Activated CD4-positive, CD25-positive, alpha-beta regulatory T cell treated with anti-CD3 and anti-CD28 coated beads, Interleukin-2, amount 50 U/mL, for 16 hours (primary cell): ENCODE measurements around the gene TTC27.
"Not testable (repeated sequence)": the region's sequence is repeated elsewhere in the genome, so short reads cannot be mapped to it uniquely, and the experiment has no call there.

Experiments
- DNase-seq: peaks from one replicate; pipeline ENCODE4 v3.0.0-alpha.2; 2020; ENCODE audit warnings: low read depth, low spot score

Gene TTC27

DNA sequence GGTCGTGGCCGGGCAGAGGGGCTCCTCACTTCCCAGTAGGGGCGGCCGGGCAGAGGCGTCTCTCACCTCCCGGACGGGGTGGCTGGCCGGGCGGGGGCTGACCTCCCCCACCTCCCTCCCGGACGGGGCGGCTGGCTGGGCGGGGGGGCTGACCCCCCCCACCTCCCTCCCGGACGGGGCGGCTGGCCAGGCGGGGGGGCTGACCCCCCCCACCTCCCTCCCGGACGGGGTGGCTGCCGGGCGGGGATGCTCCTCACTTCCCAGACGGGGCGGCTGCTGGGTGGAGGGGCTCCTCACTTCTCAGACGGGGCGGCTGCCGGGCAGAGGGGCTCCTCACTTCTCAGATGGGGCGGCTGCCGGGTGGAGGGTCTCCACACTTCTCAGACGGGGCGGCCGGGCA is 126.8 kb downstream of the TTC27 start:
- not testable (repeated sequence) for DNase-seq

DNA sequence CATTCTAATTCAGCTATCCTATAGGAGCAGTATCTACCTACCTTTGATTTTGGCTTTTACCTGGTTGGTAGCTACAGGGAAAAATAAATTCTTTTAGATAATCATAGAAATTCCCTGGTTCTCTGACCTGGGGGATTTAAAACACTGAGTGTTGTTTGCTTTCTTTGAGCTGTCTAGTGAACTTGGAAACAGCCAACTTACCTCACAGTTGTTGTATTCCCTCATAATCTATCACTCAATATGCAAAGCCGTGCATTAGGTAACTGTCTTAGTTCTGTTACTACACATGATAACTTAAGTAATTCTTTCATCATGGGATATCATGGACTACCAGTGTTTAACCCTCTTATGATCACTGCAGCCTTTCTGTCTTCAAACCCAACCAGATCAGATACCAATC is 127.8 kb downstream of the TTC27 start:
- no peak for DNase-seq

DNA sequence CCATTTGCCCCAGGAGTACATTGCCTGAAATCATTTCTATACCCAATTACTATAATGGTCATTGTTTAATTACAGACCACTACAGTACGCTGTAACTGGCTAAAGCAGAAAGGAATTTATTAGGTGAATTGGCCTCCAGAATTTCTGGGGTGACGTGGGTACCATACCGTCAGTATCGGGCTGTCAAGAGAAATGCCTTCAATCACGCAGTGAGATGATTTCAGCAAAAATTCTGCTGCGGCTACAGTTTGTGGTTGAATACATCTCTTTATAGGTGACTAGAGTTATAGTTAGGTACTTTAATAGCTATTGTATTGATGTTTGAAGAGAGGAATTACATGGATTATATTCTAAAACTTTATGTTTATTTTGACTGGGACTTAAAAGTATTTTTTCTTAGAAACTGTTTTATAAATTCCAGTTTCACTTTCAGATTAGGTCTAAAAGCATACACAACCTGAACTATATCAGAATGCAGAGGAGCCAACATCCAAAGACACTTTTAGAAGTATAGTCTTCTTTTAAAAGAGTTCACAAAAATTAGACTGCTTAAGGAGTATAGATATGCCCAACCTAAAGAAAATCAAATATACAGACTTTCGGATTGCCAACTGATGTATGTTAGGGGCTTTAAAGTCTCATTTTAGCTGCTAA is 128.4 kb downstream of the TTC27 start:
- DNase-seq: no peak

DNA sequence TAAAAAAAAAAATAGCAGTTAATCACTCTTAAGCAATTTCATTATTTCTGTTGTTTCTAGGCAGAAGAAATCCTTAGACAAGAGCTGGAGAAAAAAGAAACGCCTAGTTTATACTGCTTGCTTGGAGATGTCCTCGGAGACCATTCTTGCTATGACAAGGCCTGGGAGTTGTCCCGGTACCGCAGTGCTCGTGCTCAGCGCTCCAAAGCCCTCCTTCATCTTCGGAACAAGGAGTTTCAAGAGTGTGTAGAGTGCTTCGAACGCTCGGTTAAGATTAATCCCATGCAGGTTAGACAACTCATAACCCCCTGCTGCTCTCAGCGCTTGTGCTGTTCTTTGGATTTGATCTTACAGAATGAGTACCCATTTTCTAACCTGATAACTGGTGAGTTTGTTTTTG is 130.4 kb downstream of the TTC27 start:
- no peak for DNase-seq

DNA sequence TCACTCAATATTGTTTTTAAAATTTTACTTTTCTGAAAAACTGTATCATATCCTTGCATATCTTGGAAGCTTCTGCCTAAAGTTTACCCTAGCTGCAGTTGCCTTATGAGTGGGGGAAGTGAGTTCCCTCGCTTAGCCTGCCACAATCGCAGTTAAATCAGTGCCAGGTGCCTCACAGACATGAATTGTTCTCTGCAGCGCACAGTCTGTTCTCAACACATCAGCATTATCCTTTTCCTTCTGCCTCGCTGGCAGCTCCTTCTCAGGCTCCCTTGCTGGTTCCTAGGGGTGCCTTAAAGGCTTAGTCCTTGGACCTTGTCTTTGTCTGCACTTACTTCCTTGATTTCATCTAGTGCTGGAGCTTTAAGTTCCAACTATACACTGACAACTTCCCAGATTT is 132.8 kb downstream of the TTC27 start:
- no peak for DNase-seq

DNA sequence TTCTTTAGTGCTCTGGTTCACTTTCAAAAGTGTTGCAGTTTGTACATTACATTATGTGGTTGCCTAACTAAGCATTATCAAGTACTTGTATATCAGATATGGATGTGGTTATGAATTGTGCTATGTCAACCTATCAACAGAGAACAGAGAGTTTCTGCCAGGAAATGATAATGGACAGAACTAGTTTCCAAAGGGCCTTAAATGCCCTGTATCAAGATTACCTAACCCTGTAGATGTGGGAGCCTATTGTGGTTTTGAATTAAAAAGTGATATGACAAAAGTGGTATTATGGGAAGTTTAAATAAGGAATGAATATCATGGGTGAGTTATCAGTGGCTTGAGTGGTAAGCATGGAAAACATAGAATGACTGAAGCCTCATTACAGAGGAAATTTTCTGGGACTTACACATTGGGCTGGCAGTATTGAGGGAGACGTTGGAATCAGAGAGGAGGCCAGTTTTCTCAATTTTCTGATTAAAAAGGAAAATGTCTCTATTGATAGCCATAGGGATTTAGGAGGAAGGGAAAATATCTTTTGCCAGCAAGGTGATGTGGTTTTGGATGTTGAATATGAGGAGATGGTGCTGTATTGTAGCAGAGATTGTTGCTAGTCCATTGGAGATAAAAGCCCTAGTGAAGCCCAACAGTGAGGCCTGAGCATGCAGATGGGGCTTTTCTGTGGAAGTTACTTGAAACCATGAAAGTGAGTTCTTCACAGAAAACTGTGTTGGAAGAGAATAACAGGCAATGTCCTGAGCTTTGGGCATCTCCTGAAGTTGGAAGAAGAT is 140.7 kb downstream of the TTC27 start:
- no peak for DNase-seq

DNA sequence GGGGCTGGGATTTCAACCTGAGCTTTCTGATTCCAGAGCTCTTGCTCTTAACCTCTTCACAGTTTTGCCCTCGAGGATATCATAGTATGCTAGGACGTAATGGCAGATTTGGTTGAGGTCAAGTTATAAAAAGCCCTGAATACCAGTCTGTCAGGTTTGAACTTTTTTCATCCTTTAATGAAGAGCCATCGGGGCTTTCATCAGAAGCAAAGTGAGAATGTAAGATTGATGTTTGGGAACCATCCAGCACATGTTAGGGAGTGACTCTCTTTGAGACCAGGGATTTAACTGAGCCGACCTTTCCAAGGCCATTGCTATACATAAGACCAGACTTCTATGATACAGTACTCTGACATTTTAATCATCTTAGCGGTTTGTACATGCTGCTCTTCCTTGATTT is 142.5 kb downstream of the TTC27 start:
- DNase-seq: no peak

DNA sequence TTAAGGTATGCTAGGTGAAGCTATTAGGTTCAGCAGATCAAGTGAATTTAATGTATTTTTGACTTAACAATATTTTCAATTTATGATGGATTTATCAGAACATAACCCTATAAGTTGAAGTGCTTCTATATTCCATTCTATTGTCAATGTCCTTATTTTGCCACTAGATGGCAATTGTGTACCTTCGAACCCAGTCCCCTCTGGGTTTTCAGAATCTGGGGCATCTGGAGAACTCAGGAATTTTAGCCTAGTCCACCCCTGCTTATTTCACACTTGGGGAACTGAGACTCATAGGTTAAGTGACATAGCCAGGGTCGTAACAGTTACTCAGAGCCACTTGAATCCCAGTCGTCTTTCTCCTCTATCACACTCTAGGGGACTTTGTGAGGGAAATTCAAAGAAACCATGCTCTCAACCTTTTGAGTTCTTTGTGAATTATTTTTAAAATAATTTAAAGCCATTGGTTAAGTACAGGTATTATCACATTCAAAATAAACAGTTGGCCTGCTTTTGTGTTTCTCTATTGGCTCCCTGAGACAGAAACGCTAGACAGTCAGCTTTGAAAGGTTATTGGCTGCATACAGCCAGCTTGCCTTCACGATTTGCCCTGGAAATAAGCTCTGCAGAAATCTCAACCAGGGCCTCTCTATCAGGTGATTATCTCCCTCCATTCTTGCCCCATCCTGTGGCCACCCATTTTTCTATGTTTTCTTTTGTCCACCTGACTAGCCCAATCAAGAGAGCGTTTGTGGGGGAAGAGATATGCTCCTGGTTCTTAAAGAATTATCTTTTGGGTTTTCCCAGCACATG is 145.0 kb downstream of the TTC27 start:
- DNase-seq: no peak

DNA sequence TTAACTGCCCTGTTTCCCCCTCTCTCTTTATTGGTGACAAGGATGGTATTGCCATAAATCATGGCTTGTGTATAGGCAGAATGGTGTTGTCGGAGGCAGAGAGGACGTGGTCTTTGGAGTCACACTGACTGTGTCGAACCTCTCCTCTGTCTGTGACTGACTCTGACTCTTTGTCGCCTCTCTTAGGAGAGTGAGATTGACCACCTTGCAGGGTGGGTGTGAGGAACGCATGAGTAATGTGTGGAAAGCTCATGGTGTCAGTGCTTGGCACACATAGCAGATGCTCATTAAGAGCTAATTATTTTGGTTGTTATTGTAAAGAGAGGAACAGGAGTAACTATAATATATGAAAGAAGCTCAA is 145.6 kb downstream of the TTC27 start:
- no peak for DNase-seq

DNA sequence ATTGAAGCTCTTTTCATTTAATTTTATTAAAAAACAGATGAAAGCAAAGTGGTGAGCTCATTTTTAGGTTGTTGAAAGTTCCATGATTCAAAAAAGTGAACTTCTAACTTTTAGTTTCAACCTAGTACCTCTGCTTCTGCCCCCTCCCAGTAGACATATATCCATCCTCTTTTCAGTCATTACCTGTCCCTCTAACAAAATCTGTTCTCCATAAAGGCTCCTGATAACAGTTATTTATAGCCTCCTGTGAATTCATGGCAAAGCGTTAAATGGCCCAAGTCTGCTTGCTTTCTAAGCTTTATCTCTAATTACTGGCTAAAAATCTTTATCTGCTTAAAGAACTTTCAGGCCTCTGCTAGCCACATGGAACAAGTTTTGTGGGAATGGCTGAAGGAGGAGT is 148.1 kb downstream of the TTC27 start:
- DNase-seq: no peak

DNA sequence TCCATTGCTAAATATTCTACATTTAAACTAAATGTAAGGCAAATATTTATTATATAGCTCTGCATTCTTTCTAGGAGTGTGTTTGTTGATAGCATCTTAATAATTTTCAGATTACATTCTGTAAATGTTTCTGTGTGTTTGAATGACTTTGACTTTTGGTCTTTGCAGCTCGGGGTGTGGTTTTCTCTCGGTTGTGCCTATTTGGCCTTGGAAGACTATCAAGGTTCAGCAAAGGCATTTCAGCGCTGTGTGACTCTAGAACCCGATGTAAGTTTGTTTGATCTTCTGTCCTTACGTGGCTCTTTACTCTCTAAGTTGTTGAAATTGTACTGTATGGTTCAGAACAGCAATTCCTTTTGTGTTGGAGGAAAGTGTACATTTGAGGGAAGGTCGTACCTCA is 149.9 kb downstream of the TTC27 start:
- no peak for DNase-seq

DNA sequence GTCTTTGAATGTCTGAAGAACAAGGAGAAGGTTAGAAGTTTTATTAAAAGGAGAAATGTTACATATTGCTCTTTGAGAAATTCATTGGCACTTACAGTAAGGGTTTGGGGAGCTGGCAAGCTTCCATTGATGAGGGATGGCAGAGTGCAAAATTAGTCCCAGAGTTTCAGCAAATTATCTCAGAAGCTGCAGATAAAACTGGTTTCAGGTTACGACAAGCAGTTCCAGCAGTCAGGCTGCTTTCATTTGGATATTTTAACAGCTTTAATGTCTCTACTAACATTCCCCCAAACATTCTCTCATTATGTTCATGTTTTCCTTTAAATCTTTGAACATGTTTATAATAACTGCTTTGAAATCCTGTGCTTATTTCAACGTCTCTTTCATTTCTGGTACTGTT is 153.1 kb downstream of the TTC27 start:
- DNase-seq: no peak

DNA sequence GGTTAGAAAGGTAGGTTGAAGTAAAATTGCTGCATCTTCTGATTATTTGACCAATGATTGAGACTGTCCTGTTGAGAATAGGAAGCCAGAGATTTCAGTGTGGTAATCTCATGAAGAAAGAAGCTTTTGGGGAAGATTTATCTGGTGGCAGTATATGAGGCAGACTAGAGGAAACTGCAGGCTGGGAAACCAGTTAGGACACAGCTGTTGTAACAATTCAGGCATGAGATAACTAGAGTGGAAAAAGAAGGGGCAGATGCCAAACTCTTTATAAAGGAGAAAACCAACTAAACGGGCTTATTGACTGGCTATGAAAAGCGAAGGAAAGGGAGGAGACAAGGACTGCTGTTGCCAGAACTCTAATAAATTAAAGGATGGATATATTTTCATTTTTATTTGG is 155.6 kb downstream of the TTC27 start:
- DNase-seq: no peak

DNA sequence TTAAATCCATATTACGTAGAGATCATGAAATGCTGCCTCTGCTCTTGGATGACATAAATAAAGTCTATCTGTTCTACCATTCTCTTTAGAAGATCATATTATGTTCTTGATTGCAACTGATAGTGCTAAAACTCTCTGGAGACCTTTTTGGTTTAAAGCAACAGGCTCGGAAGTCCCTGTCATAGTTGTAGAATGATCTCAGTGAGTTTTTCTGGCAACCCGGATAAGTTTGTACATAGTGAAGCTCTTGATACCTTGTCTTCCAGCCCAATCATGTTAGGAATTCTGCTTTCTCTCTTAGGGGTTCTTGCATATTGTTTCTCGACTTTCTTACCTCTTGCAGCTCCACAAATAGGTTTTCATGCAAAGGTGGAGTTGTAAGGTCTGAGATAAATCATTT is 156.1 kb downstream of the TTC27 start:
- no peak for DNase-seq

DNA sequence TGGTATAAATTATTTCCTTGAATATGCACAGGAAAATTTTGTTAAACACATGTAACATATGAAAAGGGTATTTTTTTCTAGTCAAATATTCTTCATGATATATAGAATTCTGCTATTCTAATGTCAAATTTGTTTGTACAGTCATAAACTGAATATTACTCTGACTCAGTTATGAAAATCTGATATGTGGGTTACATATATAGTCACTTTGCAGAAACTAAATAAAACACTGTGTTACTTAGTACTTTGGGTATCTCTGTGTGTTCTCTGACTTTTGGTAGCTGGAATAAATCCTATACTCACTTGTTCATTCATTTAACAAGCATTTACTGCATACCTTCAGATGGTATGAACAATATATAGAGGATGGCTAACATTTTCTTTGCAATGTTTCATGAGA is 159.4 kb downstream of the TTC27 start:
- DNase-seq: no peak

DNA sequence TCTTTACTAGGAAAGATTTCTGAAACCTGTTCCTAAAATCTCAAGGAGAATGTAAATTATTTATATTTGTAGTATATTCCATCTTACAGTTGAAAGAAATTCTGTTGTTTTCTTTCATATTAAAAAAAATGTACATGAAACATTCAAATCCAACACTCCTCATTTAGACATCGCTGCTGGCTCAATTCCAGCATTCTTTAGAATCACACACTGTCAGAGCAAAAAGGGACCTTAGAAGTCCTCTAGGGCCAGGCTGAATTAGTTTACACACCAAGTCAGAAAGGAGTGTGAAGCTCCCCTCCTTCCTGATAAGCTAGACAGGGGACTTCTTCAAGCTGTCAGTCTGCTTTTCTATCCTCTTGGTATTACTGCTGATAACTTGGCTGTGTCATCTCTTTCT is 160.3 kb downstream of the TTC27 start:
- DNase-seq: no peak

DNA sequence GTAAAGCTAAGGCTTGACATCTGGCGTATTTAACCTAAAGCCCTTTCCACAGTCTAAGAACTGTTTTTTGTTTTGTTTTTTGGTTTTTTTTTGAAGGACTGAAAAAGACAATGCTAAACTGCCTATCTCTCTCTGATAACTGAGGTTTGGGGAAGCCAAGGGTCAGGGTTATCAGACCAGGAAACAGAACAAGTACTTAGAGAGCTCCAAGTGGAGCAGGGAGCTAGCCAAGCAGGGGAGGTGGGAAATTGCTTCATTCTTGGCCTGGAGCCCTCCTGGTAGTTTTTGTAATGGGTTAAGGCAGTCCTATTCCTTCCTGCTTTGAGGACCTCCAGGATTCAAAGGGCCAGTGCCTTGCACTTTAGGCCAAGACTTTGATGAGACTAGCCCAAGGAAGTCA is 164.6 kb downstream of the TTC27 start:
- DNase-seq: no peak

DNA sequence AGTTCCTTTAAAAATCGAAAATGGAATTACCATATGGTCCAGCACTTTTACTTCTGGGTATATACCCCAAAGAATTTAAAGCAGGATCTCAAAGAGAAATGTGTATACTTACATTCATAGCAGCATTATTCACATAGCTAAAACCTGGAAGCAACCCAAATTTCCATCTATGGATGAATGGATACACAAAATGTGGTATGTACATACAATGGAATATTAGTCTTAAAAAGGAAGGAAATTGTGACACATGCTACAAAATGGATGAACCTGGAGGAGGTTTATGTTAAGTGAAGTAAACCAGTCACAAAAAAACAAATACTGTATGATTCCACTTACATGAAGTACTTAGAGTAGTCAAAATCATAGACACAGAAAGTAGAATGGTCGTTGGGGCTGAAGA is 171.0 kb downstream of the TTC27 start:
- no peak for DNase-seq

DNA sequence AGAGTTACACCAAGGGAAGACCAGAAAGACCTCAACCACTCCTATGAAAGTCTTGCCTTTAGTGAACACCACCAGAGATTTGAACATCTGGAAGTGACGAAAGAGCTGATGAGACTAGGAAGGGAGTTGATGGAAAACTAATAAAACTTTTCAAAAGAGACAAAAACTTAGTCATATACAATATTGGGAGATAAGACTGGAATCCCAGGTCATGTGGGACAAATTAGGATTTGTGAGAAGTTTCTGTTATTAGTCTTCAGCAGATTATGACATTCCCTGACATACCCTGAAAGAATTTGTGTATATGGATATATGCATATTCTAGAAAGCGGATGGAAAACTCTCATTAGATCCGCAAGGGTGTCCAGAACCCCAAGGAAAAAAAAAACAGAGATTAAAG is 173.9 kb downstream of the TTC27 start:
- DNase-seq: no peak

DNA sequence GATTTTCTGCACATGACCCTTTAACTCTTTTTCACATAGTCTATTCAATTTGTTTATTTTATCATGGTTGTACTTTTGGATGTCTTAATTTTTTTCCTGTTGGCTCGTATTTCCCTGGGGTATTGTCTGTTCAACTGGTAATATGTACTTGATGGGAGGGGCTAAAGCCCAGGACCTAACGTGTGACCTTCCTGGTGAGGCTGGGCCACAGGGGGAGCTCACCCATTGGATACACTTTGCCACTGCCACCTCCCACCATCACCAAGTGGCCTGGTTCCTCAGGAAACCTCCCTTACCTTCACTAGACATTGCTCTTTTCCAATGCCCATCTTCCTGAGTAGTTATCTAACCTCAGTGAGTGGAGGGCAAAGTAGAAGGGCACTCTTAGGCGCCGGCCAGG is 175.0 kb downstream of the TTC27 start:
- no peak for DNase-seq

DNA sequence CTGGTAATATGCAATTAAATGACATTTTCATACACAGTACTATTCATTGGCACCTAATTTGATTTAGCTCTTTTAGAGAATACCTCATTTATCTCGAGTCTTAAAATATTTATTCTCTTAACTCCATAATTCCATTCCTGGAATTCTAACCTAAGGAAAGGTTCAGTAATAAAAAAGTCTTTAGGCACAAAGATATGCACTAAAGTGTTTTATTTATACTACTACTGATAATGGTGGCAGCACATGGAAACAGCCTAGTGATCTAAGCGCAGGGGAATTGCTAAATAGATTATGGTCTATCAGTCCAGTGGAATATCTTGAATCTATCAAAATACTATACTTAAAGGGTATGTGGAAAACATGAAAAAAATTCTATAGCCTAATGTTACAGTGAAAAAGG is 176.4 kb downstream of the TTC27 start:
- no peak for DNase-seq

DNA sequence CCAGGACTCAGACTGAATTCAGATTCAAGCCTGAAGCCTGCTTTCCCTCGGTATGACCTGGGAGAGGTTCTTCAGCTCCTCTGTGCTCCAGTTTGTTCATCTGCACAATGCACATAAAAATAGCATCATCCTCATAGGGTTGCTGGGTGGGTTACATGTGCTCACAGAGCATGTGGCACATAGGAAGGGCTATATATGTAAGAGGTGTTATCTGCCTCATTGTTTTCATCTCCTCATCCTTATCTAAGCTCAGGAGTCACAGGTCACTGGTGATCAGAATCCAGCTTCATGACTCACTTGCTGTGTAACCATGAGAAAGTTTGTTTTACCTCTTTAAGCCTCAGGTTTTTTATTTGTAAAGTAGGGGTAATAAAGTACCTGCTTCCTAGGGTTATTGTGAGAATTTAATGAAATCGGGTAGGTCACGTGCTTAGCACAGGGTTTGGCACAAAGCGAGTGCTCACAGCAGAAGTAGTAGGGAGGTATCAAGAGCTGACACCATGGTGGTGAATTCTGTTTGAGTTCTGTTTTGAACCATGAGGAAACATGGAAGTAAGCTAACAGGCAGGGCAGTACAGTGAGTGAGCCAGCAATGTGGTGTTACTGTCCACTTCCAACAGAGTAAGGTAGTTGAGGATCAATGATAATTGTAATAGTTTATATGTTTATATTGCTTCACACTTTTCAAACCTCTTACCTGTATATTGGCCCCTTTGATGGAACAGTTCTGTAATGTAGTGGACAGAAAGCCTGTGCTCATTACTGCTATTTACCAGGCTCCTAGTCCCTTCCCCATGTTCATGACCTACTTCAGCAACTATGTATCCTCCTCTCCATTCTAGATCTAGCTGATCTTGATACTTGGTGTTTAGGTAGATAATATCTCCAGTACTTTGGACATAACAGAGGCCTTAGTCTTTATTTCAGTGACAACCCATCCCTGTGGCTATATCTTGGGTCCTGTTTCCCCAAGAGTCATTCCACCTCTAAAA is 177.6 kb downstream of the TTC27 start:
- no peak for DNase-seq
